Esophagus muscularis mucosa (tissue), 4 donors: Measurements from ENCODE around the gene TRAF3. TPM values are rescaled to one million over a fixed set of nuclear protein-coding genes. Genes with fewer than 3 reads are reported as not detected.
"Not testable (repeated sequence)": the region's sequence is repeated elsewhere in the genome, so short reads cannot be mapped to it uniquely, and the experiment has no call there.

Experiments used
- DNase-seq: peaks from one replicate; pipeline ENCODE4 v3.0.0-alpha.2; 2017; ENCODE audit errors: extremely low spot score
- H3K27ac ChIP-seq, 4 donors: fragments of 200-600 bp; sonication (generic); replicated peaks in 1 of 4; 1 replicate in 3 of 4; 2 replicates in 1 of 4; pipeline ENCODE4 v1.5.1; 2016 to 2019; ENCODE audit warnings: mild to moderate bottlenecking in 1 of 4
- H3K27me3 ChIP-seq, 4 donors: fragments of 200-600 bp; sonication (generic); one replicate each; pipeline versions ENCODE4 v1.5.1 to v1.6.0; 2016 to 2019
- H3K36me3 ChIP-seq, 4 donors: fragments of 200-600 bp; sonication (generic); one replicate each; pipeline ENCODE4 v1.5.1; 2016 to 2019
- H3K4me1 ChIP-seq, 4 donors: fragments of 200-600 bp; sonication (generic); one replicate each; pipeline ENCODE4 v1.5.1; 2016 to 2019
- H3K4me3 ChIP-seq, 4 donors: fragments of 200-600 bp; sonication (generic); 1 replicate in 2 of 4; 2 replicates in 2 of 4; pipeline ENCODE4 v1.5.1; 2016 to 2019; ENCODE audit warnings: mild to moderate bottlenecking in 4 of 4, moderate library complexity in 1 of 4
- H3K9me3 ChIP-seq, 4 donors: fragments of 200-600 bp; sonication (generic); 1 replicate in 3 of 4; 2 replicates in 1 of 4; pipeline ENCODE4 v1.5.1; 2016 to 2019
- EP300 ChIP-seq: sonication (generic); formaldehyde crosslinking; IDR thresholded peaks from one replicate; pipeline ENCODE4 v1.6.1; 2017; ENCODE audit warnings: antibody characterized with exemption
- POLR2A ChIP-seq: fragments of 450-650 bp; IDR thresholded peaks from one replicate; pipeline ENCODE4 v1.6.1; 2017; ENCODE audit warnings: antibody characterized with exemption, moderate library complexity, mild to moderate bottlenecking, low read depth
- POLR2AphosphoS5 ChIP-seq, 2 donors: sonication (generic); formaldehyde crosslinking; IDR thresholded peaks; one replicate each; pipeline ENCODE4 v1.6.1; 2017; ENCODE audit warnings: antibody characterized with exemption in 2 of 2
- WGBS: methylation state at CpG from one replicate; pipeline ENCODE4 v1.1.5; 2018; 5-methylcytosine and 5-hydroxymethylcytosine counted together
- intact Hi-C: fragments of 100-400 bp; cut with DNase I; formaldehyde crosslinking; loops from one replicate; pipeline ENCODE4 v1.15.1; 2023
- total RNA-seq, 4 donors: library from RNA; depleted of rRNA; stranded (reverse); fragments of >200 nt; gene quantifications; one replicate each; pipeline versions ENCODE4 v1.1.0 to v1.2.1, GENCODE V29; 2016
- TF ChIP-seq, protein P1 (sequence below), 3 experiments: fragments of 200-600 bp in 2 of 3; fragments of 450-650 bp in 1 of 3; sonication (generic) in 2 of 3; IDR thresholded peaks; one replicate each; pipeline ENCODE4 v1.5.1; 2017 to 2019; ENCODE audit warnings: antibody characterized with exemption in 3 of 3, mild to moderate bottlenecking in 2 of 3, moderate library complexity in 1 of 3

Gene TRAF3
- total RNA-seq, 4 donors from 2014 or later, result 9.6 to 19.1 (median 17.5) TPM

DNA sequence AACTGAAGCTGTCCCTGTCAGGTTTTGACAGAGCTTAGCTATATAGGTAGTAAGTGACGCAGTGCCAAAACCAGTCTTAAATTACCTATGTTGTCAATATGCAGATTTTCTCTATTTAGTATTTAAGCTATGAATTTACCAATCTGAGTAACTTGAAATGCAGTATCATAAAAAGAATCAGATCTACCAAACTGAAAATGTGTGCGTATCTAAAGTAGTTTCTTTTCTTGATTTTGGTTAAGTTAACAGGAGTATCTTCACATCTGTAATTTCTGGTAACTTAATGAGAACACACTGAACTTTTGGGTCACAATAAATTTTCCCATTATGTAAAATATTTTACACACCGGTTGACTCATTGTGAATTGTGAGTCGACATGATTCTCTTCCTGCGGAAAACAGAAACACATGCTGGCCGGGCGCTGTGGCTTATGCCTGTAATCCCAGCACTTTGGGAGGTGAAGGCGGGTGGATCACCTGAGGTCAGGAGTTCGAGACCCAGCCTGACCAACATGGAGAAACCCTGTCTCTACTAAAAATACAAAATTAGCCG, 45.1 kb downstream of the TRAF3 start:
- no peak for DNase-seq
- TF ChIP-seq EP300, result no peak
- TF ChIP-seq POLR2AphosphoS5 (IDR thresholded peaks at IDR 0.05), result no peak
- TF ChIP-seq, protein P1, sequence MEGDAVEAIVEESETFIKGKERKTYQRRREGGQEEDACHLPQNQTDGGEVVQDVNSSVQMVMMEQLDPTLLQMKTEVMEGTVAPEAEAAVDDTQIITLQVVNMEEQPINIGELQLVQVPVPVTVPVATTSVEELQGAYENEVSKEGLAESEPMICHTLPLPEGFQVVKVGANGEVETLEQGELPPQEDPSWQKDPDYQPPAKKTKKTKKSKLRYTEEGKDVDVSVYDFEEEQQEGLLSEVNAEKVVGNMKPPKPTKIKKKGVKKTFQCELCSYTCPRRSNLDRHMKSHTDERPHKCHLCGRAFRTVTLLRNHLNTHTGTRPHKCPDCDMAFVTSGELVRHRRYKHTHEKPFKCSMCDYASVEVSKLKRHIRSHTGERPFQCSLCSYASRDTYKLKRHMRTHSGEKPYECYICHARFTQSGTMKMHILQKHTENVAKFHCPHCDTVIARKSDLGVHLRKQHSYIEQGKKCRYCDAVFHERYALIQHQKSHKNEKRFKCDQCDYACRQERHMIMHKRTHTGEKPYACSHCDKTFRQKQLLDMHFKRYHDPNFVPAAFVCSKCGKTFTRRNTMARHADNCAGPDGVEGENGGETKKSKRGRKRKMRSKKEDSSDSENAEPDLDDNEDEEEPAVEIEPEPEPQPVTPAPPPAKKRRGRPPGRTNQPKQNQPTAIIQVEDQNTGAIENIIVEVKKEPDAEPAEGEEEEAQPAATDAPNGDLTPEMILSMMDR (IDR thresholded peaks at IDR 0.05), result no peak
- no peak for TF ChIP-seq POLR2A
- H3K4me3 ChIP-seq, result no peak overlapping the region
- intact Hi-C loops, result no loop called here
- H3K27me3 ChIP-seq, result no peaks in the 10 kb centered on the region
- H3K9me3 ChIP-seq, result no peaks in the 10 kb centered on the region
- no peak overlapping the region for H3K27ac ChIP-seq
- peaks cover 0 to 22% (median 14%) of the 10 kb centered on the region in 4 donors for H3K4me1 ChIP-seq
- no peaks in the 10 kb centered on the region for H3K36me3 ChIP-seq
- WGBS, result 95% methylated on average over 10 of the region's 10 CpGs

DNA sequence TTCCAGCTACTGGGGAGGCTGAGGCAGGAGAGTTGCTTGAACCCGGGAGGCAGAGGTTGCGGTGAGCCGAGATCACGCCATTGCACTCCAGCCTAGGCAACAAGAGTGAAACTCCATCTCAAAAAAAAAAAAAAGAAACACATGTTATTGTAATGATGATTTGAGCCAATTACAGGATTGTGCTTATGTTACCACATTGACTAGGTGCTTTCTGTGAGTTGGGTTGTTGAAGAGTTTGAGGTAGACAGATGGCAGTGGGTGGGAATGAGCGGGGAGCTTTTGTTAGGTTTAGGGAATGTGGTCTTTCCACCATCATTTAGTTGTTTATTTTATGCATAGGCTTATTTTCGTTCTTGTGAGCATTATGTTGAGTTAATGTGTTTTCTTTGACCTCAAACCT, 45.6 kb downstream of the TRAF3 start:
- H3K27me3 ChIP-seq, H3K36me3 ChIP-seq, H3K27ac ChIP-seq, H3K4me3 ChIP-seq, intact Hi-C loops, H3K9me3 ChIP-seq, DNase-seq: not testable (repeated sequence)
- peaks cover 0 to 17% (median 9%) of the 10 kb centered on the region in 4 donors for H3K4me1 ChIP-seq
- 99% methylated on average over 6 of the region's 6 CpGs for WGBS

DNA sequence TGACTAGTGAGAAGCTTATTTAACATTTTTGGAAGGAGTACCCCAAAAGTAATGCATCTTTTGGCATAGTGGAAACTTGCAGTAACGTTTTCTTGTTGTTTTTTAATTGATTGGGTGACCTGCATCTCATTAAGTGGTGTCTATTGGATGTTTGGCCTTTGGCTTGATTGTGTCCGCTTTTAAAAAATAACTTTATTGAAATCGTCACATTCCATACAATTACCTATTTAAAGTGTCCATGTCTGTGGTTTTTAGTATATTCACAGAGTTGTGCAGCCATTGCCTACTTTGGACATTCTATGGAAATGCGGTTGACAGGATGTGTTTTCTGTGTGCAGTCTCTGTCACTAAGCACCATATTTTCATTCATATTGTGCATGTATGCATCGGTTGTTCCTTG, 46.3 kb downstream of the TRAF3 start:
- TF ChIP-seq, protein P1 (IDR thresholded peaks at IDR 0.05), result no peak
- TF ChIP-seq POLR2AphosphoS5 (IDR thresholded peaks at IDR 0.05) (no peak), EP300 (no peak), POLR2A (no peak)
- H3K4me3 ChIP-seq, result no peak overlapping the region
- H3K27ac ChIP-seq, result no peak overlapping the region
- WGBS, result 95% methylated on average over 5 of the region's 5 CpGs
- peaks cover 0 to 14% (median 6%) of the 10 kb centered on the region in 4 donors for H3K4me1 ChIP-seq
- DNase-seq, result no peak
- no peaks in the 10 kb centered on the region for H3K27me3 ChIP-seq
- no peaks in the 10 kb centered on the region for H3K9me3 ChIP-seq
- H3K36me3 ChIP-seq, result no peaks in the 10 kb centered on the region
- intact Hi-C loops, result no loop called here

DNA sequence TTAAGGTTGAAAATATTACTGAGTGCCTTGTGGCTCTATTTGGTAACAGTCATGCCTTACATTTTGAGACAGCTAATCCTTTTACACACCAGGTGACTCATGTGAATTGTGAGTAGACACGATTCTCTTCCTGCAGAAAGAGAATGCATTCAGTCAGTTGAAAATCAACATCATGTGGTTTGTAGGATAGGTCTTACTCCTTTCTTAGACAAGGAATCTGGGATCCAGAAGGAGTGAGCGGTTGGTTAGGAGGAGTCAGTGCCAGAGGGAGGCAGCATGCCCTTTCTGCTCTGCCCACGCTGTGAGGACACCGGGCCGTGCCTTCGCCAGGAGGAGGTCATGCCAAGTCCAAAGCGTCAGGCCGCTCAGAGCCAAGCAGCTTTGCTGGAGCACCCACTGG, 47.6 kb downstream of the TRAF3 start:
- Histone ChIP-seq H3K4me1 (peaks cover 0 to 22% (median 11%) of the 10 kb centered on the region in 4 donors), H3K4me3 (no peak overlapping the region), H3K36me3 (no peaks in the 10 kb centered on the region), H3K27me3 (no peaks in the 10 kb centered on the region), H3K27ac (no peak overlapping the region), H3K9me3 (no peaks in the 10 kb centered on the region)
- DNase-seq, result no peak
- no peak for TF ChIP-seq EP300
- TF ChIP-seq POLR2AphosphoS5 (IDR thresholded peaks at IDR 0.05), result no peak
- TF ChIP-seq, protein P1 (IDR thresholded peaks at IDR 0.05), result no peak
- TF ChIP-seq POLR2A, result no peak
- intact Hi-C loops, result no loop called here
- 87% methylated on average over 8 of the region's 8 CpGs for WGBS

DNA sequence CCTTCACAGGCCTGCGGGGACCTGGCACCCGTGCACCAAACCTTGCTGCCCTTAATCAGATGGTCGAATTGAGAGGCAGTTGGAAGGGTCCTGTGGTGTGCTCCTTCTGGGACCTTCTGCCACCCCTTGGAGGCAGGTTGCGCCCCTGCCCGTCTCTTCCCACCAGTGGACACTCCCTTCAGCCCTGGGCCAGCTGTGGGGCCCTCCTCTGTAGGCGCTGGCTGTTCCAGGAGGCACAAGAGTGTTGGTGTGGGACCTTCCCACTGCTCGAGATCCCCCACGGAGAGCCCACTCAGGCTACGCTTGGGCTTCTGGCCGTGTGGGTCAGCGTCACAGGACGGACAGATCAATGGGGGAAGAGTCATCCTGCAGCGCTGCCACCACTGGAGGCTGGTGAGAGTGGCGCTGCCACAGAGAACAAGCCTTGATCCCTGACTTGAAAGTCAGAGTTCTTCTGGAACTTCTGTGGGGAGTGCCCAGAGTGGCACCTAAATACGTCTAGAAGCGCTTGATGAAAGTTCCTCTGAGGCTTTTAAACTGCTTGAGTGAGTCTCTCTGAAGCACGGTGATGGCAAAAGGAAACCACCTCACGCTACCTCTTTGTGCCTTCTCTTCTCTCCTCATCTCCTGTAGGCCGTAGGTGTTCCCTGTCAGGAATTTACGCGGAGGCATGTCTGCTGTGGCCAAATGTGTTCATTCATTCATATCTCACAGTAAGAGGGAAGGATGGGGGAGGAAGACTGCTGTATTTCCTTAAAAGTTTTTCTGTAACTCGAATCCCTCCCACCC, 48.3 kb downstream of the TRAF3 start:
- no peaks in the 10 kb centered on the region for H3K36me3 ChIP-seq
- DNase-seq, result no peak
- intact Hi-C loops, result no loop called here
- H3K27ac ChIP-seq, result no peak overlapping the region
- peaks cover 0 to 22% (median 9%) of the 10 kb centered on the region in 4 donors for H3K4me1 ChIP-seq
- no peak overlapping the region for H3K4me3 ChIP-seq
- H3K27me3 ChIP-seq, result no peaks in the 10 kb centered on the region
- no peaks in the 10 kb centered on the region for H3K9me3 ChIP-seq
- 89% methylated on average over 15 of the region's 22 CpGs for WGBS
- TF ChIP-seq POLR2A (no peak), EP300 (no peak), POLR2AphosphoS5 (IDR thresholded peaks at IDR 0.05) (no peak)
- TF ChIP-seq, protein P1 (IDR thresholded peaks at IDR 0.05), result no peak
